Heart left ventricle (tissue), 16 donors: ENCODE results near the gene POLE3. TPM values are rescaled to one million over a fixed set of nuclear protein-coding genes. Genes with fewer than 3 reads are reported as not detected.
"Not testable (repeated sequence)": the region's sequence is repeated elsewhere in the genome, so short reads cannot be mapped to it uniquely, and the experiment has no call there.

Source experiments
- ATAC-seq, 4 donors: fragments of 200-7000 bp; cut with Tn5 transposase; one replicate each; pipeline ENCODE4 v1.9.1; 2020 to 2022; ENCODE audit warnings: moderate library complexity in 4 of 4, mild to moderate bottlenecking in 3 of 4, moderate number of reproducible peaks in 1 of 4
- DNase-seq, 5 donors: peaks; one replicate each; pipeline ENCODE4 v3.0.0-alpha.2; 2020
- H3K27ac ChIP-seq, 12 donors: fragments of 200-600 bp; sonication (generic) in 4 of 12; one replicate each; pipeline versions ENCODE4 v1.5.0 to v1.8.0; 2016 to 2022; ENCODE audit warnings: mild to moderate bottlenecking in 2 of 12
- H3K27me3 ChIP-seq, 9 donors: fragments of 200-600 bp; sonication (generic) in 2 of 9; one replicate each; pipeline versions ENCODE4 v1.5.1 to v1.8.0; 2016 to 2022; ENCODE audit warnings: mild to moderate bottlenecking in 3 of 9
- H3K36me3 ChIP-seq, 9 donors: fragments of 200-600 bp; sonication (generic) in 2 of 9; one replicate each; pipeline versions ENCODE4 v1.5.0 to v1.8.0; 2018 to 2022; ENCODE audit warnings: mild to moderate bottlenecking in 2 of 9
- H3K4me1 ChIP-seq, 12 donors: fragments of 200-600 bp; sonication (generic) in 4 of 12; one replicate each; pipeline versions ENCODE4 v1.5.0 to v1.8.0; 2016 to 2022; ENCODE audit warnings: mild to moderate bottlenecking in 3 of 12
- H3K4me3 ChIP-seq, 12 donors: fragments of 200-600 bp; sonication (generic) in 4 of 12; one replicate each; pipeline versions ENCODE4 v1.5.0 to v1.8.0; 2017 to 2022; ENCODE audit warnings: mild to moderate bottlenecking in 9 of 12, moderate library complexity in 4 of 12
- H3K9me3 ChIP-seq, 12 donors: fragments of 200-600 bp; sonication (generic) in 4 of 12; one replicate each; pipeline versions ENCODE4 v1.5.0 to v1.8.0; 2016 to 2022; ENCODE audit warnings: mild to moderate bottlenecking in 1 of 12
- CTCF ChIP-seq, 12 donors: fragments of 200-600 bp; sonication (generic) in 4 of 12; IDR thresholded peaks; one replicate each; pipeline versions ENCODE4 v1.5.0 to v1.8.0; 2018 to 2022; ENCODE audit warnings: antibody characterized with exemption in 12 of 12, mild to moderate bottlenecking in 5 of 12
- POLR2A ChIP-seq, 2 donors: fragments of 450-650 bp; IDR thresholded peaks; one replicate each; pipeline ENCODE4 v1.6.1; 2017; ENCODE audit warnings: antibody characterized with exemption in 2 of 2, mild to moderate bottlenecking in 2 of 2, moderate library complexity in 2 of 2
- WGBS, 4 donors: extraction: QIAGEN DNeasy Blood & Tissue Kit in 2 of 4; methylation state at CpG; one replicate each; pipeline versions ENCODE4 v1.1.5 to v1.1.7; 2013 to 2018; 5-methylcytosine and 5-hydroxymethylcytosine counted together
- intact Hi-C, 10 donors: fragments of 100-400 bp; cut with DNase I; formaldehyde crosslinking; loops; one replicate each; pipeline versions ENCODE4 v1.11.1 to v1.14.2; 2022
- polyA plus RNA-seq, 2 donors: library from polyadenylated mRNA; stranded (reverse); fragments of 200-250 nt; gene quantifications; one replicate each; pipeline ENCODE4 v1.2.3, GENCODE V29; 2013
- total RNA-seq, 9 donors: library from RNA; depleted of rRNA in 2 of 9; stranded (reverse); fragments of >200 nt in 2 of 9; fragmentation: NEBNext Ultra II Directional in 3 of 9; extraction: Animal tissue kit (Norgen Biotek cat#: 25700) in 3 of 9; gene quantifications; one replicate each; pipeline versions ENCODE4 v1.1.0 to v1.2.4, GENCODE V29; 2016 to 2023
- donor health status: ischemic (EF 13 %, LVEDD 7.1; RV severe dilation, severe dysfunction).
- donor health status: healthy with polysubstance abuse.
- donor health status: DM: no; HTN: yes; CAD: no.
- donor health status: DM: no; HTN: no; CAD: no.
- donor health status: ischemic (EF 25% LVEDD 6.9; RV normal size, moderate dysfunction).
- donor health status: ischemic (EF 25% LVEDD 5.7; RV mildly dilated, moderate dysfunction).
- donor health status: healthy.
- donor health status: DM: yes; HTN: yes; CAD: no.
- donor health status: ischemic (EF 35%, LVEDD 5.7; RV mildly dilated, moderate dysfunction).
- donor health status: nonischemic (EF 11% LVEDD 7.7; RV severe dilation, severe dysfunction).
- donor health status: DM: yes; HTN: yes; CAD: no.
- donor health status: PGD.
- donor health status: ischemic (EF 29% LVEDD 5.4; RV normal size, mild dysfunction).
- donor health status: nonischemic (EF 23%, LVEDD 6.1; RV moderate dilation, normal function).

POLE3 gene
- total and polyA plus RNA-seq, 11 donors, result 14.9 to 72.4 (median 24.3) TPM

GRCh38 chr9:113452113-113452605 lies 41.7 kb upstream of the POLE3 start:
- ATAC-seq (no peak), DNase-seq (no peak)
- Histone ChIP-seq H3K27ac (peak overlapping the region in 3 of 12 donors; percentile 12 to 30 (median 22)), H3K9me3 (no peaks in the 10 kb centered on the region), H3K4me3 (no peak overlapping the region), H3K4me1 (peaks cover 4 to 50% (median 31%) of the 10 kb centered on the region in 12 donors), H3K27me3 (no peaks in the 10 kb centered on the region), H3K36me3 (no peaks in the 10 kb centered on the region)
- intact Hi-C loops, result loop anchor here in 1 of 10 donors (10.0 kb wide), 1 partner anchor 53 kb away; no protein-coding TSS in a partner anchor
- TF ChIP-seq POLR2A (IDR thresholded peaks at IDR 0.05) (no peak), CTCF (IDR thresholded peaks at IDR 0.05) (no peak)
- 70 to 75% (median 74%) methylated on average over 4 of the region's 4 CpGs for WGBS, 4 donors

GRCh38 chr9:113449376-113449775 lies 38.9 kb upstream of the POLE3 start:
- H3K27me3 ChIP-seq, result no peaks in the 10 kb centered on the region
- H3K4me1 ChIP-seq, result peaks cover 0 to 27% (median 12%) of the 10 kb centered on the region in 12 donors
- H3K9me3 ChIP-seq, result no peaks in the 10 kb centered on the region
- no peak for TF ChIP-seq POLR2A (IDR thresholded peaks at IDR 0.05)
- no peak for TF ChIP-seq CTCF (IDR thresholded peaks at IDR 0.05)
- H3K27ac ChIP-seq, result peak overlapping the region in 1 of 12 donors; percentile 37
- ATAC-seq, result no peak
- no peak for DNase-seq
- intact Hi-C loops, result loop anchor here in 4 of 10 donors (2.0 to 5.0 kb wide), 2 partner anchors 53 to 137 kb away; no protein-coding TSS in a partner anchor
- WGBS, 4 donors, result 53 to 71% (median 66%) methylated on average over 2 of the region's 2 CpGs
- H3K36me3 ChIP-seq, result no peaks in the 10 kb centered on the region
- no peak overlapping the region for H3K4me3 ChIP-seq

GRCh38 chr9:113446323-113446740 lies 35.9 kb upstream of the POLE3 start:
- H3K4me1 ChIP-seq, result peaks cover 0 to 19% (median 5%) of the 10 kb centered on the region in 12 donors
- DNase-seq, result no peak
- peak in 3 of 4 donors; percentile 42 to 70 (median 59) for ATAC-seq
- no peaks in the 10 kb centered on the region for H3K36me3 ChIP-seq
- WGBS, 4 donors, result 48 to 53% (median 50%) methylated on average over 3 of the region's 3 CpGs
- no peak overlapping the region for H3K4me3 ChIP-seq
- H3K9me3 ChIP-seq, result no peaks in the 10 kb centered on the region
- TF ChIP-seq POLR2A (IDR thresholded peaks at IDR 0.05), result no peak
- TF ChIP-seq CTCF (IDR thresholded peaks at IDR 0.05), result peak; percentile 53 to 82 (median 70)
- intact Hi-C loops, result loop anchor here in 9 of 10 donors (2.0 to 5.0 kb wide), 7 partner anchors 54 to 212 kb away; no protein-coding TSS in a partner anchor
- peak overlapping the region in 9 of 12 donors; percentile 6 to 67 (median 35) for H3K27ac ChIP-seq
- H3K27me3 ChIP-seq, result no peaks in the 10 kb centered on the region

- H3K9me3 ChIP-seq, result no peaks in the 10 kb centered on the region
- 87 to 95% (median 92%) methylated on average over 2 of the region's 2 CpGs for WGBS, 4 donors
- no peak for DNase-seq
- no peak for ATAC-seq
- no peak overlapping the region for H3K27ac ChIP-seq
- peaks cover 0 to 19% (median 5%) of the 10 kb centered on the region in 12 donors for H3K4me1 ChIP-seq
- TF ChIP-seq CTCF (IDR thresholded peaks at IDR 0.05) (no peak), POLR2A (IDR thresholded peaks at IDR 0.05) (no peak)
- no peaks in the 10 kb centered on the region for H3K36me3 ChIP-seq
- no peaks in the 10 kb centered on the region for H3K27me3 ChIP-seq
- intact Hi-C loops, result loop anchor here in 4 of 10 donors (2.0 to 5.0 kb wide), 3 partner anchors 58 to 212 kb away; no protein-coding TSS in a partner anchor
- no peak overlapping the region for H3K4me3 ChIP-seq
Measured at GRCh38 chr9:113444736-113445135, 34.3 kb upstream of the POLE3 start.

- H3K9me3 ChIP-seq, ATAC-seq, H3K27ac ChIP-seq, H3K36me3 ChIP-seq, DNase-seq, intact Hi-C loops, H3K4me1 ChIP-seq, H3K4me3 ChIP-seq, H3K27me3 ChIP-seq: not testable (repeated sequence)
- 88 to 98% (median 95%) methylated on average over 1 of the region's 1 CpG for WGBS, 4 donors
Measured at GRCh38 chr9:113437716-113438115, 27.2 kb upstream of the POLE3 start.
